H1 (cell line): ENCODE data around the gene TGM4.

Experiments used
- GABPA ChIP-seq: IDR thresholded peaks from 2 replicates; pipeline ENCODE4 v1.6.1; 2011; ENCODE audit warnings: mild to moderate bottlenecking, low read length, moderate library complexity, borderline replicate concordance; ENCODE audit not compliant: insufficient read depth
- MAX ChIP-seq: IDR thresholded peaks from 2 replicates; pipeline ENCODE4 v1.6.1; 2012; ENCODE audit warnings: inconsistent platforms
- POLR2AphosphoS5 ChIP-seq: IDR thresholded peaks from 2 replicates; pipeline ENCODE4 v1.6.1; 2011; ENCODE audit warnings: low read depth, low read length
- RAD21 ChIP-seq, 2 experiments: IDR thresholded peaks in 1 of 2; conservative IDR thresholded peaks in 1 of 2; 2 replicates each; pipeline ENCODE4 v1.6.1; 2011; ENCODE audit warnings: low read depth in 2 of 2, low read length in 2 of 2, improper control_type of control experiment in 1 of 2, inconsistent platforms in 1 of 2, mild to moderate bottlenecking in 1 of 2, moderate library complexity in 1 of 2
- RBBP5 ChIP-seq: IDR thresholded peaks from 2 replicates; pipeline ENCODE4 v1.7.1; 2012; ENCODE audit warnings: low read depth, mild to moderate bottlenecking, inconsistent platforms, low read length, moderate library complexity, borderline replicate concordance
- RXRA ChIP-seq: IDR thresholded peaks from 2 replicates; pipeline ENCODE4 v1.6.1; 2011; ENCODE audit warnings: low read depth, mild to moderate bottlenecking, low read length, moderate library complexity; ENCODE audit not compliant: insufficient read depth
- SIRT6 ChIP-seq: IDR thresholded peaks from one replicate; pipeline ENCODE4 v1.7.1; 2012; ENCODE audit warnings: low read length, inconsistent platforms
- SUZ12 ChIP-seq: fragments of 200-600 bp; sonication (generic); IDR thresholded peaks from 2 replicates; pipeline ENCODE4 v1.6.1; 2012; ENCODE audit warnings: mild to moderate bottlenecking, inconsistent platforms, low read length, moderate library complexity, mixed read lengths
- TEAD4 ChIP-seq: IDR thresholded peaks from 2 replicates; pipeline ENCODE4 v1.6.1; 2012; ENCODE audit warnings: low read depth, low read length, inconsistent platforms, mixed read lengths
- YY1 ChIP-seq: IDR thresholded peaks from 2 replicates; pipeline ENCODE4 v1.6.1; 2011; ENCODE audit warnings: low read depth, mild to moderate bottlenecking, low read length
- TF ChIP-seq, protein P1 (sequence below), 3 experiments: IDR thresholded peaks; 1 replicate in 2 of 3; 2 replicates in 1 of 3; pipeline versions ENCODE4 v1.5.1 to v1.6.1; 2011; ENCODE audit warnings: low read length in 3 of 3, mild to moderate bottlenecking in 3 of 3, inconsistent platforms in 2 of 3, low read depth in 1 of 3, moderate library complexity in 1 of 3; ENCODE audit not compliant: insufficient read depth in 1 of 3; ENCODE audit errors: control extremely low read depth in 1 of 3

- no peak for TF ChIP-seq SUZ12
- TF ChIP-seq, protein P1, sequence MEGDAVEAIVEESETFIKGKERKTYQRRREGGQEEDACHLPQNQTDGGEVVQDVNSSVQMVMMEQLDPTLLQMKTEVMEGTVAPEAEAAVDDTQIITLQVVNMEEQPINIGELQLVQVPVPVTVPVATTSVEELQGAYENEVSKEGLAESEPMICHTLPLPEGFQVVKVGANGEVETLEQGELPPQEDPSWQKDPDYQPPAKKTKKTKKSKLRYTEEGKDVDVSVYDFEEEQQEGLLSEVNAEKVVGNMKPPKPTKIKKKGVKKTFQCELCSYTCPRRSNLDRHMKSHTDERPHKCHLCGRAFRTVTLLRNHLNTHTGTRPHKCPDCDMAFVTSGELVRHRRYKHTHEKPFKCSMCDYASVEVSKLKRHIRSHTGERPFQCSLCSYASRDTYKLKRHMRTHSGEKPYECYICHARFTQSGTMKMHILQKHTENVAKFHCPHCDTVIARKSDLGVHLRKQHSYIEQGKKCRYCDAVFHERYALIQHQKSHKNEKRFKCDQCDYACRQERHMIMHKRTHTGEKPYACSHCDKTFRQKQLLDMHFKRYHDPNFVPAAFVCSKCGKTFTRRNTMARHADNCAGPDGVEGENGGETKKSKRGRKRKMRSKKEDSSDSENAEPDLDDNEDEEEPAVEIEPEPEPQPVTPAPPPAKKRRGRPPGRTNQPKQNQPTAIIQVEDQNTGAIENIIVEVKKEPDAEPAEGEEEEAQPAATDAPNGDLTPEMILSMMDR (IDR thresholded peaks at IDR 0.05; ENCODE audit: control extremely low read depth in 1 of 3, insufficient read depth in 1 of 3, low read depth in 1 of 3, low read length in 3 of 3): no peak
- no peak for TF ChIP-seq MAX
- TF ChIP-seq RAD21 (IDR thresholded peaks at IDR 0.05 in 1 of 2, conservative IDR thresholded peaks at IDR 0.05 in 1 of 2; ENCODE audit: low read depth in 2 of 2, low read length in 2 of 2): no peak
- no peak for TF ChIP-seq POLR2AphosphoS5
- TF ChIP-seq YY1: no peak
- no peak for TF ChIP-seq SIRT6
- no peak for TF ChIP-seq RBBP5
- TF ChIP-seq RXRA: no peak
- TF ChIP-seq TEAD4: no peak
- TF ChIP-seq GABPA: no peak
Observed at GRCh38 chr3:44926921-44927320, 52.5 kb downstream of the TGM4 start.
